Ectodermal cell (in vitro differentiated cells): Measurements from ENCODE around the gene NEK10.

Source experiments
- H3K27ac ChIP-seq: 2 replicates; pipeline ENCODE4 v1.7.0; 2013; ENCODE audit warnings: mild to moderate bottlenecking, low read depth, low read length; ENCODE audit not compliant: insufficient read depth, poor library complexity, severe bottlenecking
- H3K27me3 ChIP-seq: 2 replicates; pipeline ENCODE4 v1.7.0; 2013; ENCODE audit warnings: mild to moderate bottlenecking, low read length; ENCODE audit not compliant: insufficient read depth, control insufficient read depth, poor library complexity, severe bottlenecking
- H3K36me3 ChIP-seq: one replicate; pipeline ENCODE4 v1.7.0; 2013; ENCODE audit warnings: low read length; ENCODE audit not compliant: control insufficient read depth, insufficient read depth
- H3K4me1 ChIP-seq: one replicate; pipeline ENCODE4 v1.7.0; 2013; ENCODE audit warnings: low read length; ENCODE audit not compliant: control insufficient read depth, insufficient read depth
- H3K4me3 ChIP-seq: 2 replicates; pipeline ENCODE4 v1.7.0; 2013; ENCODE audit warnings: low read depth, low read length, control low read depth; ENCODE audit not compliant: insufficient read depth
- H3K9me3 ChIP-seq: 2 replicates; pipeline ENCODE4 v1.7.0; 2013; ENCODE audit warnings: mild to moderate bottlenecking, low read length, moderate library complexity; ENCODE audit not compliant: control insufficient read depth
- WGBS, 2 experiments: methylation state at CpG; one replicate each; pipeline ENCODE4 v1.1.7; 2013; ENCODE audit warnings: missing lambda C conversion rate in 2 of 2; 5-methylcytosine and 5-hydroxymethylcytosine counted together

NEK10 gene

GRCh38 chr3:27160146-27160545 lies 209.0 kb downstream of the NEK10 start:
- Histone ChIP-seq H3K27me3 (no peaks in the 10 kb centered on the region), H3K9me3 (no peaks in the 10 kb centered on the region), H3K4me3 (no peak overlapping the region), H3K36me3 (no peaks in the 10 kb centered on the region), H3K27ac (no peak overlapping the region), H3K4me1 (no peaks in the 10 kb centered on the region)
- 94% methylated on average over 3 of the region's 3 CpGs for WGBS, 2 experiments

- H3K27me3 ChIP-seq = no peaks in the 10 kb centered on the region
- no peaks in the 10 kb centered on the region for H3K4me1 ChIP-seq
- H3K27ac ChIP-seq = no peak overlapping the region
- H3K4me3 ChIP-seq = no peak overlapping the region
- WGBS, 2 experiments = 94 to 100% methylated on average over 1 of the region's 1 CpG
- H3K36me3 ChIP-seq = no peaks in the 10 kb centered on the region
- H3K9me3 ChIP-seq = no peaks in the 10 kb centered on the region
These were observed 222.0 kb downstream of the NEK10 start for GRCh38 chr3:27147215-27147614.

GRCh38 chr3:27146786-27147185 lies 222.4 kb downstream of the NEK10 start:
- no peak overlapping the region for H3K4me3 ChIP-seq
- WGBS, 2 experiments = 91 to 93% methylated on average over 3 of the region's 3 CpGs
- no peak overlapping the region for H3K27ac ChIP-seq
- no peaks in the 10 kb centered on the region for H3K4me1 ChIP-seq
- H3K36me3 ChIP-seq = no peaks in the 10 kb centered on the region
- H3K9me3 ChIP-seq = no peaks in the 10 kb centered on the region
- H3K27me3 ChIP-seq = no peaks in the 10 kb centered on the region

GRCh38 chr3:27145719-27146118 lies 223.5 kb downstream of the NEK10 start:
- Histone ChIP-seq H3K4me3 (no peak overlapping the region), H3K4me1 (no peaks in the 10 kb centered on the region), H3K27me3 (no peaks in the 10 kb centered on the region), H3K27ac (no peak overlapping the region), H3K9me3 (no peaks in the 10 kb centered on the region), H3K36me3 (no peaks in the 10 kb centered on the region)
- WGBS, 2 experiments = 95% methylated on average over 3 of the region's 3 CpGs

GRCh38 chr3:27141668-27142067 lies 227.5 kb downstream of the NEK10 start:
- Histone ChIP-seq H3K4me3 (no peak overlapping the region), H3K4me1 (no peaks in the 10 kb centered on the region), H3K36me3 (no peaks in the 10 kb centered on the region), H3K27ac (no peak overlapping the region), H3K27me3 (no peaks in the 10 kb centered on the region), H3K9me3 (no peaks in the 10 kb centered on the region)

- Histone ChIP-seq H3K36me3 (no peaks in the 10 kb centered on the region), H3K27ac (no peak overlapping the region), H3K4me3 (no peak overlapping the region), H3K4me1 (no peaks in the 10 kb centered on the region), H3K9me3 (no peaks in the 10 kb centered on the region), H3K27me3 (no peaks in the 10 kb centered on the region)
These were observed 230.6 kb downstream of the NEK10 start for GRCh38 chr3:27138562-27138961.

- no peaks in the 10 kb centered on the region for H3K36me3 ChIP-seq
- no peak overlapping the region for H3K27ac ChIP-seq
- no peaks in the 10 kb centered on the region for H3K9me3 ChIP-seq
- no peak overlapping the region for H3K4me3 ChIP-seq
- H3K27me3 ChIP-seq = no peaks in the 10 kb centered on the region
- no peaks in the 10 kb centered on the region for H3K4me1 ChIP-seq
- 87 to 88% methylated on average over 4 of the region's 4 CpGs for WGBS, 2 experiments
These were observed 231.2 kb downstream of the NEK10 start for GRCh38 chr3:27138005-27138404.

- no peak overlapping the region for H3K4me3 ChIP-seq
- 38 to 62% methylated on average over 1 to 2 of the region's 2 CpGs for WGBS, 2 experiments
- H3K36me3 ChIP-seq = no peaks in the 10 kb centered on the region
- no peak overlapping the region for H3K27ac ChIP-seq
- no peaks in the 10 kb centered on the region for H3K4me1 ChIP-seq
- H3K27me3 ChIP-seq = no peaks in the 10 kb centered on the region
- no peaks in the 10 kb centered on the region for H3K9me3 ChIP-seq
These were observed 234.9 kb downstream of the NEK10 start for GRCh38 chr3:27134171-27134796.

- no peaks in the 10 kb centered on the region for H3K4me1 ChIP-seq
- H3K4me3 ChIP-seq = no peak overlapping the region
- no peaks in the 10 kb centered on the region for H3K36me3 ChIP-seq
- no peaks in the 10 kb centered on the region for H3K9me3 ChIP-seq
- WGBS, 2 experiments = 84 to 91% methylated on average over 2 of the region's 2 CpGs
- no peak overlapping the region for H3K27ac ChIP-seq
- no peaks in the 10 kb centered on the region for H3K27me3 ChIP-seq
These were observed 236.1 kb downstream of the NEK10 start for GRCh38 chr3:27133060-27133459.

GRCh38 chr3:27130796-27131195 lies 238.4 kb downstream of the NEK10 start:
- Histone ChIP-seq H3K27me3 (no peaks in the 10 kb centered on the region), H3K36me3 (no peaks in the 10 kb centered on the region), H3K9me3 (no peaks in the 10 kb centered on the region), H3K27ac (no peak overlapping the region), H3K4me1 (no peaks in the 10 kb centered on the region), H3K4me3 (no peak overlapping the region)
- 86 to 100% methylated on average over 1 of the region's 1 CpG for WGBS, 2 experiments

- Histone ChIP-seq H3K27ac (no peak overlapping the region), H3K4me3 (no peak overlapping the region), H3K36me3 (no peaks in the 10 kb centered on the region), H3K27me3 (no peaks in the 10 kb centered on the region), H3K9me3 (no peaks in the 10 kb centered on the region), H3K4me1 (no peaks in the 10 kb centered on the region)
- 95 to 96% methylated on average over 3 of the region's 3 CpGs for WGBS, 2 experiments
These were observed 241.3 kb downstream of the NEK10 start for GRCh38 chr3:27127879-27128278.
